22Rv1 (cell line): Measurements from ENCODE around the gene COQ5.

Experiments
- H3K27ac ChIP-seq: fragments of 450-650 bp; 2 replicates; pipeline ENCODE4 v1.5.1; 2017
- CTCF ChIP-seq: fragments of 450-650 bp; IDR thresholded peaks from 2 replicates; pipeline ENCODE4 v1.5.1; 2017; ENCODE audit warnings: mild to moderate bottlenecking
- ZFX ChIP-seq: fragments of 450-650 bp; IDR thresholded peaks from 2 replicates; pipeline ENCODE4 v1.6.1; 2017; ENCODE audit warnings: antibody characterized with exemption, borderline replicate concordance

COQ5 gene

GRCh38 chr12:120528861-120529525 lies at the start of gene COQ5:
Gene COQ5, minus strand, starts transcription at chr12:120529158. Its CDS starts 17 bp downstream, at chr12:120529141.
- TF ChIP-seq CTCF = no peak
- H3K27ac ChIP-seq = peak within 1 kb of the TSS; percentile 93

DNA sequence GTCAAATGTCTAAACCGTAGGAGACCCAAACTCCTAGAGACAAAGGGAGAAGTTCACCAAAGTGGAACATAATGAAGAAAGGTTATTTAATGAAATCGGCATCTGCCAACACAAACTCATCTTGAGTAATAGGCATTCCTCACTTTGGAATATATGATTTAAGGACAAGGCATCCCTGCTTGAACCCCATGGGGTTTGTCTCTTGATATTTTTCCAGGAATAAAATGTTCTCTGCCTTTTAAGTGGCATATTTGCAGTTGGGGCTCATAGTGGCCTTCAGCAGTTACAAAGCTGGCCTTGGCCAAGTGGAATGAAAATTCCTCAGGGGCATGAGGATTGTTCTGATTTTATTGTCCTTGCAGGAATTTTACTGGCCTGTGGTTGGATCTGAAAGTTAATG lies 45.1 kb upstream of the COQ5 start:
- TF ChIP-seq CTCF (no peak), ZFX (no peak)
- H3K27ac ChIP-seq = no peak overlapping the region; the same call in 1 of the 2 replicates

GRCh38 chr12:120573560-120573959 lies 44.6 kb upstream of the COQ5 start:
- TF ChIP-seq CTCF (no peak), ZFX (no peak)
- no peak overlapping the region; the same call in 1 of the 2 replicates for H3K27ac ChIP-seq

DNA sequence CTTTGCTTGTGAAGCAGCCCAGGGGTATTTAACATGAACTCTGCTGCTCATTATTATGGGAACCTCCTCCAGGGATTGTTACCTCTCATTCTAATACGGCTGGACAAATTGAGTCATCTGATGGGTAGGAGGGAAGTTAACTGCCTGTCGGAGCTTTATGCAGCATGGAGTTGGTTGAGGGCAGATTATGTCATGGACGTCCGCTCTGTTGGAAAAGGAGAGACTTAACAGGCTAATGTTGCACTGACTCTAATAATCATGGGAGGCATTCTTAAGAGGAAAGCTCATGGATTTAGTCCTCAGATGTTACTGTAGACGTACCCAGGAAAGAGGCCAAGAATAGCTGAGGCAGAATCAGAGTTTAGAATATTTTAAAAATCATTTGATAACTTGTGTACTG lies 42.3 kb upstream of the COQ5 start:
- no peak overlapping the region for H3K27ac ChIP-seq
- TF ChIP-seq ZFX = no peak
- TF ChIP-seq CTCF = no peak

DNA sequence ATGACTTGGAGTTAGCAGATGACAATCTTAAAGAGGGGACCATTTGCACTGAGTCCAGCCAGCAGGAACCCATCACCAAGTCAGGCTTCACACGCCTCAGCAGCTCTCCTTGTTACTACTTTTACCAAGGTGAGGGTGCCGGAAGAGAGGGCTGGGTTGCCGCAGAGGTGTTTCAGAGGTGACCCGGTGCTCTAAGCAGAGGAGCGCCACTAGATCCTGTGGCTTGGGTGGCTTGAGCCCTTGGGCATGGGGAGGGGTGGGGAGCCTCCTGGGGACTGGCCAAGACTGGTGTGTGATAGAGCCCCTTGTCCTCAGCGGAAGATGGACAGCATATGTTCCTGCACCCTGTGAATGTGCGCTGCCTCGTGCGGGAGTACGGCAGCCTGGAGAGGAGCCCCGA lies 34.5 kb upstream of the COQ5 start:
- no peak for TF ChIP-seq CTCF
- TF ChIP-seq ZFX = no peak
- H3K27ac ChIP-seq = no peak overlapping the region

- no peak overlapping the region for H3K27ac ChIP-seq
- TF ChIP-seq ZFX = no peak
- TF ChIP-seq CTCF = no peak
Measured at GRCh38 chr12:120562906-120563305, 33.9 kb upstream of the COQ5 start.

- H3K27ac ChIP-seq = no peak overlapping the region
- TF ChIP-seq ZFX (no peak), CTCF (no peak)
Measured at GRCh38 chr12:120557589-120557988, 28.6 kb upstream of the COQ5 start.
